SK-N-SH (cell line): ENCODE measurements around the gene RIMKLA. TPM values are rescaled to one million over a fixed set of nuclear protein-coding genes. Genes with fewer than 3 reads are reported as not detected.

Experiments
- CTCF ChIA-PET: fragments of 300-600, 350-600 bp; formaldehyde crosslinking; extraction: SDS; loops from one replicate; lab custom pipeline; 2021; lab: Yijun Ruan, JAX
- POLR2A ChIA-PET: fragments of 350-600 bp; sonication (Branson Sonifier 250); formaldehyde crosslinking; extraction: SDS; loops from one replicate; lab custom pipeline; 2020; ENCODE audit warnings: antibody characterized with exemption, inconsistent platforms; lab: Yijun Ruan, JAX
- DNase-seq: peaks from one replicate; pipeline ENCODE4 v3.0.0; 2012
- H2AFZ ChIP-seq: fragments of 200-600 bp; sonication (generic); 2 replicates; pipeline ENCODE4 v1.8.1; 2016; ENCODE audit warnings: antibody characterized with exemption, mild to moderate bottlenecking, low read depth
- H3F3A ChIP-seq: fragments of 200-600 bp; sonication (generic); replicated peaks from 2 replicates; pipeline ENCODE3; 2016; ENCODE audit warnings: antibody characterized with exemption, mild to moderate bottlenecking; ENCODE audit not compliant: insufficient read depth
- H3K27ac ChIP-seq, 2 experiments: fragments of 200-500 bp in 1 of 2; fragments of 200-600 bp in 1 of 2; sonication (Bioruptor generic) in 1 of 2; sonication (generic), shearing (Covaris generic) in 1 of 2; 2 replicates each; pipeline versions ENCODE4 v1.5.1 to v1.6.1; 2014 to 2016; ENCODE audit warnings: low read depth in 2 of 2, inconsistent platforms in 1 of 2, low read length in 1 of 2, mild to moderate bottlenecking in 1 of 2, mixed read lengths in 1 of 2
- H3K27me3 ChIP-seq: fragments of 200-600 bp; sonication (generic), shearing (Covaris generic); 2 replicates; pipeline ENCODE4 v1.6.1; 2016; ENCODE audit warnings: mixed run types; ENCODE audit not compliant: insufficient read depth
- H3K36me3 ChIP-seq, 2 experiments: fragments of 200-500 bp in 1 of 2; fragments of 200-600 bp in 1 of 2; sonication (Bioruptor generic) in 1 of 2; sonication (generic) in 1 of 2; replicated peaks in 1 of 2; 2 replicates each; pipeline versions ENCODE3 to v1.5.1; 2014 to 2016; ENCODE audit warnings: low read length in 1 of 2, mild to moderate bottlenecking in 1 of 2; ENCODE audit not compliant: insufficient read depth in 2 of 2, control insufficient read depth in 1 of 2
- H3K4me1 ChIP-seq, 2 experiments: fragments of 200-500 bp in 1 of 2; fragments of 200-600 bp in 1 of 2; sonication (Bioruptor generic) in 1 of 2; sonication (generic), shearing (Covaris generic) in 1 of 2; 2 replicates each; pipeline versions ENCODE4 v1.5.1 to v1.6.1; 2014 to 2016; ENCODE audit warnings: low read depth in 1 of 2, low read length in 1 of 2, mixed run types in 1 of 2; ENCODE audit not compliant: insufficient read depth in 2 of 2, control insufficient read depth in 1 of 2
- H3K4me2 ChIP-seq: fragments of 200-600 bp; sonication (generic), shearing (Covaris generic); 2 replicates; pipeline ENCODE4 v1.6.1; 2017; ENCODE audit warnings: mixed run types
- H3K4me3 ChIP-seq, 2 experiments: fragments of 200-500 bp in 1 of 2; fragments of 200-600 bp in 1 of 2; sonication (Bioruptor generic) in 1 of 2; sonication (generic), shearing (Covaris generic) in 1 of 2; 2 replicates each; pipeline versions ENCODE4 v1.5.1 to v1.8.1; 2014 to 2016; ENCODE audit warnings: low read depth in 2 of 2, inconsistent platforms in 1 of 2, low read length in 1 of 2, mild to moderate bottlenecking in 1 of 2, mixed read lengths in 1 of 2, moderate library complexity in 1 of 2
- H3K79me2 ChIP-seq: fragments of 200-600 bp; sonication (generic); 2 replicates; pipeline ENCODE4 v1.8.1; 2017; ENCODE audit warnings: mild to moderate bottlenecking; ENCODE audit not compliant: insufficient read depth
- H3K9ac ChIP-seq: fragments of 200-600 bp; sonication (generic); 2 replicates; pipeline ENCODE4 v1.6.1; 2017; ENCODE audit warnings: mixed run types
- H3K9me2 ChIP-seq: fragments of 200-600 bp; sonication (generic); 2 replicates; pipeline ENCODE4 v1.6.1; 2017; ENCODE audit warnings: mixed run types
- H3K9me3 ChIP-seq: fragments of 200-600 bp; sonication (generic); 2 replicates; pipeline ENCODE4 v1.6.1; 2017; ENCODE audit warnings: mixed run types, mild to moderate bottlenecking, moderate library complexity
- H4K20me1 ChIP-seq: fragments of 200-600 bp; sonication (generic); 2 replicates; pipeline ENCODE4 v1.6.1; 2017; ENCODE audit warnings: mild to moderate bottlenecking, mixed run types; ENCODE audit not compliant: insufficient read depth
- EZH2phosphoT487 ChIP-seq: fragments of 200-600 bp; sonication (generic); IDR thresholded peaks from 2 replicates; pipeline ENCODE4 v1.6.1; 2017; ENCODE audit warnings: low read depth, mixed run types, mild to moderate bottlenecking, antibody characterized with exemption, moderate library complexity, borderline replicate concordance
- GATA2 ChIP-seq: sonication (generic); formaldehyde crosslinking; IDR thresholded peaks from 2 replicates; pipeline ENCODE4 v1.5.0; 2020; ENCODE audit warnings: mild to moderate bottlenecking, missing genetic modification reagents
- MEF2A ChIP-seq: IDR thresholded peaks from 2 replicates; pipeline ENCODE4 v1.4.0; 2012; ENCODE audit warnings: low read depth, borderline replicate concordance
- RCOR1 ChIP-seq: fragments of 150-350 bp; IDR thresholded peaks from 2 replicates; pipeline ENCODE4 v1.6.1; 2017; ENCODE audit warnings: antibody characterized with exemption, low read length
- YY1 ChIP-seq: IDR thresholded peaks from 2 replicates; pipeline ENCODE4 v1.4.0; 2012; ENCODE audit warnings: low read depth, mild to moderate bottlenecking
- WGBS: methylation state at CpG from one replicate; pipeline ENCODE4 v1.1.6; 2017; ENCODE audit warnings: low lambda C conversion rate; 5-methylcytosine and 5-hydroxymethylcytosine counted together
- polyA plus RNA-seq, 3 experiments: library from polyadenylated mRNA; depleted of rRNA; stranded (reverse); fragments of >200 nt; gene quantifications; 2 replicates each; pipeline ENCODE4 v1.2.3, GENCODE V29; 2012
- TF ChIP-seq, protein P1 (sequence below): IDR thresholded peaks from 2 replicates; pipeline ENCODE4 v1.6.1; 2012; ENCODE audit warnings: mild to moderate bottlenecking, low read depth, low read length, moderate library complexity

The RIMKLA gene
- polyA plus RNA-seq, 1 of the 3 experiments (the other 2 are of a cell fraction), result 0.08 TPM

DNA sequence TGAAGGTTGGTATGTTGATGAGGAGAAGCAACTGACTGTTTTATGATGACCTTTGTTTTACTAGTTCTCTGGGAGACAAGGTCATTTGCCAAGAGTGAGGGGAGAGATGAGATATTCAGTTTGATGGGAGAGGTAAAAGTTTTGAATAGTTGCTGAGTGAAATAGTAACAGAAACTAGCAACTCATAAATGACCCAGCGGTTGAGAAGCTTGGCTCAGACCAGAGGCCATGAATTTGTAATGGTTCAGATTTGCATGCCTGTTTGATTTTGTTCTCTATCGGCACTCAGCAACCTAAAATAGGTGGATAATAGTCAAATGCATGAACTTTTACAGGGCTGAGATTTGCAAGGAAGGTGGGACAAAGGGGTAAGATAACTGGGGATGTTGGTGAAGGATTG lies 89.1 kb downstream of the RIMKLA start:
- H3K4me1 ChIP-seq, result no peaks in the 10 kb centered on the region
- TF ChIP-seq, protein P1, sequence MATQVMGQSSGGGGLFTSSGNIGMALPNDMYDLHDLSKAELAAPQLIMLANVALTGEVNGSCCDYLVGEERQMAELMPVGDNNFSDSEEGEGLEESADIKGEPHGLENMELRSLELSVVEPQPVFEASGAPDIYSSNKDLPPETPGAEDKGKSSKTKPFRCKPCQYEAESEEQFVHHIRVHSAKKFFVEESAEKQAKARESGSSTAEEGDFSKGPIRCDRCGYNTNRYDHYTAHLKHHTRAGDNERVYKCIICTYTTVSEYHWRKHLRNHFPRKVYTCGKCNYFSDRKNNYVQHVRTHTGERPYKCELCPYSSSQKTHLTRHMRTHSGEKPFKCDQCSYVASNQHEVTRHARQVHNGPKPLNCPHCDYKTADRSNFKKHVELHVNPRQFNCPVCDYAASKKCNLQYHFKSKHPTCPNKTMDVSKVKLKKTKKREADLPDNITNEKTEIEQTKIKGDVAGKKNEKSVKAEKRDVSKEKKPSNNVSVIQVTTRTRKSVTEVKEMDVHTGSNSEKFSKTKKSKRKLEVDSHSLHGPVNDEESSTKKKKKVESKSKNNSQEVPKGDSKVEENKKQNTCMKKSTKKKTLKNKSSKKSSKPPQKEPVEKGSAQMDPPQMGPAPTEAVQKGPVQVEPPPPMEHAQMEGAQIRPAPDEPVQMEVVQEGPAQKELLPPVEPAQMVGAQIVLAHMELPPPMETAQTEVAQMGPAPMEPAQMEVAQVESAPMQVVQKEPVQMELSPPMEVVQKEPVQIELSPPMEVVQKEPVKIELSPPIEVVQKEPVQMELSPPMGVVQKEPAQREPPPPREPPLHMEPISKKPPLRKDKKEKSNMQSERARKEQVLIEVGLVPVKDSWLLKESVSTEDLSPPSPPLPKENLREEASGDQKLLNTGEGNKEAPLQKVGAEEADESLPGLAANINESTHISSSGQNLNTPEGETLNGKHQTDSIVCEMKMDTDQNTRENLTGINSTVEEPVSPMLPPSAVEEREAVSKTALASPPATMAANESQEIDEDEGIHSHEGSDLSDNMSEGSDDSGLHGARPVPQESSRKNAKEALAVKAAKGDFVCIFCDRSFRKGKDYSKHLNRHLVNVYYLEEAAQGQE, result no peak
- TF ChIP-seq GATA2 (CRISPR knock-in tag), result no peak
- TF ChIP-seq EZH2phosphoT487, result no peak
- TF ChIP-seq MEF2A, result no peak
- TF ChIP-seq YY1, result no peak
- TF ChIP-seq RCOR1, result no peak
- TF ChIP-seq, all 33 proteins: peak for 0
- Histone ChIP-seq H3K27me3 (no peaks in the 10 kb centered on the region), H3K79me2 (no peaks in the 10 kb centered on the region), H3K9ac (no peak overlapping the region), H3K36me3 (no peaks in the 10 kb centered on the region), H3K27ac (no peak overlapping the region), H3K4me3 (no peak overlapping the region), H3K9me3 (no peaks in the 10 kb centered on the region), H2AFZ (no peak overlapping the region), H3K9me2 (no peaks in the 10 kb centered on the region), H3K4me2 (no peak overlapping the region), H3F3A (no peaks in the 10 kb centered on the region), H4K20me1 (no peaks in the 10 kb centered on the region)
- ChIA-PET POLR2A (no interaction called here), CTCF (no interaction called here)
- WGBS, result 83% methylated on average over 2 of the region's 2 CpGs
- DNase-seq, result no peak

Other genes starting within 250 kb of the RIMKLA start
- gene GUCA2B, start 227.4 kb upstream of the RIMKLA start, polyA plus RNA-seq (2012; rRNA removed), result not detected in 2 replicates
- gene GUCA2A, start 216.0 kb upstream of the RIMKLA start, polyA plus RNA-seq (2012; rRNA removed), result not detected in 2 replicates
- gene FOXJ3, start 45.6 kb upstream of the RIMKLA start, polyA plus RNA-seq (2012; rRNA removed), result 16.0 and 24.2 TPM in 2 replicates
- 0.18 and 0.45 TPM in 2 replicates for gene ZMYND12, start 75.2 kb downstream of the RIMKLA start, polyA plus RNA-seq (2012; rRNA removed)
- 25.9 and 40.0 TPM in 2 replicates for gene PPCS, start 75.8 kb downstream of the RIMKLA start, polyA plus RNA-seq (2012; rRNA removed)
- gene CCDC30, start 82.5 kb downstream of the RIMKLA start, polyA plus RNA-seq (2012; rRNA removed), result 0.94 and 1.4 TPM in 2 replicates